HepG2 (cell line): Measurements from ENCODE around the gene GINS2. TPM values are rescaled to one million over a fixed set of nuclear protein-coding genes. Genes with fewer than 3 reads are reported as not detected.

Source experiments
- CENPT ChIP-seq: sonication (generic); formaldehyde crosslinking; IDR thresholded peaks from 2 replicates; pipeline ENCODE4 v1.8.0; 2022; ENCODE audit warnings: low read depth, mild to moderate bottlenecking, moderate library complexity, missing genetic modification reagents
- DMAP1 ChIP-seq: IDR thresholded peaks from 2 replicates; pipeline ENCODE4 v1.6.1; 2016
- ELF1 ChIP-seq: sonication (generic); formaldehyde crosslinking; IDR thresholded peaks from 2 replicates; pipeline ENCODE4 v1.4.0; 2020; ENCODE audit warnings: missing genetic modification reagents
- PPARG ChIP-seq: conservative IDR thresholded peaks from 2 replicates; pipeline ENCODE4 v1.6.1; 2016; ENCODE audit warnings: missing biosample characterization, missing genetic modification reagents
- SATB2 ChIP-seq: sonication (generic); formaldehyde crosslinking; IDR thresholded peaks from 2 replicates; pipeline ENCODE4 v1.5.0; 2020; ENCODE audit warnings: missing genetic modification reagents
- SRSF9 ChIP-seq: fragments of 200-400 bp; formaldehyde crosslinking; IDR thresholded peaks from 2 replicates; pipeline ENCODE4 v1.6.1; 2018; ENCODE audit warnings: borderline replicate concordance, mild to moderate bottlenecking, low read depth, low read length; ENCODE audit not compliant: insufficient read depth, poor library complexity, severe bottlenecking
- ZMYM3 ChIP-seq: sonication (generic); formaldehyde crosslinking; IDR thresholded peaks from 2 replicates; pipeline ENCODE4 v1.5.1; 2020; ENCODE audit warnings: mild to moderate bottlenecking, missing genetic modification reagents
- ZNF260 ChIP-seq: sonication (generic); formaldehyde crosslinking; IDR thresholded peaks from 2 replicates; pipeline ENCODE4 v1.4.0; 2020; ENCODE audit warnings: missing genetic modification reagents, low read depth, mild to moderate bottlenecking, borderline replicate concordance
- ZNF274 ChIP-seq: sonication (generic); formaldehyde crosslinking; IDR thresholded peaks from 2 replicates; pipeline ENCODE4 v1.5.1; 2020; ENCODE audit warnings: mild to moderate bottlenecking, missing genetic modification reagents
- ZNF30 ChIP-seq: sonication (generic); formaldehyde crosslinking; IDR thresholded peaks from 2 replicates; pipeline ENCODE4 v1.5.0; 2020; ENCODE audit warnings: mild to moderate bottlenecking, missing genetic modification reagents
- ZNF33A ChIP-seq: sonication (generic); formaldehyde crosslinking; IDR thresholded peaks from 2 replicates; pipeline ENCODE4 v1.5.1; 2020; ENCODE audit warnings: missing genetic modification reagents, mild to moderate bottlenecking, moderate library complexity, borderline replicate concordance
- ZZZ3 ChIP-seq: sonication (generic); formaldehyde crosslinking; IDR thresholded peaks from 2 replicates; pipeline ENCODE4 v1.4.0; 2020; ENCODE audit warnings: missing genetic modification reagents, mild to moderate bottlenecking, borderline replicate concordance
- polyA plus RNA-seq, 8 experiments: library from polyadenylated mRNA; depleted of rRNA in 3 of 8; stranded (reverse) in 7 of 8; unstranded in 1 of 8; fragments of >200 nt; fragmentation: Illumina TruSeq in 4 of 8; extraction: Trizol in 4 of 8; gene quantifications; 2 replicates each; pipeline versions ENCODE4 v1.2.1 to v1.2.3, GENCODE V29; 2011 to 2016; ENCODE audit warnings: low read depth in 4 of 8, missing spikeins in 1 of 8, mixed read lengths in 1 of 8; ENCODE audit not compliant: insufficient read depth in 1 of 8
- total RNA-seq, 5 experiments: library from RNA; depleted of rRNA; stranded (reverse); fragments of >200 nt; fragmentation: Illumina TruSeq; extraction: Trizol; gene quantifications; 2 replicates each; pipeline ENCODE4 v1.2.3, GENCODE V29; 2016; ENCODE audit warnings: low read depth in 1 of 5
- TF ChIP-seq, protein P1 (sequence below): sonication (generic); formaldehyde crosslinking; IDR thresholded peaks from 2 replicates; pipeline ENCODE4 v1.4.0; 2020; ENCODE audit warnings: mild to moderate bottlenecking, missing genetic modification reagents
- TF ChIP-seq, protein P2 (sequence below): sonication (generic); formaldehyde crosslinking; IDR thresholded peaks from 2 replicates; pipeline ENCODE4 v1.9.0; 2021; ENCODE audit warnings: missing genetic modification reagents, borderline replicate concordance
- TF ChIP-seq, protein P3 (sequence below): sonication (generic); formaldehyde crosslinking; IDR thresholded peaks from 2 replicates; pipeline ENCODE4 v1.5.1; 2020; ENCODE audit warnings: mild to moderate bottlenecking, missing genetic modification reagents, borderline replicate concordance
- TF ChIP-seq, protein P4 (sequence below): IDR thresholded peaks from 2 replicates; pipeline ENCODE4 v1.6.1; 2018; ENCODE audit warnings: missing genetic modification reagents
- TF ChIP-seq, protein P5 (sequence below): sonication (generic); formaldehyde crosslinking; IDR thresholded peaks from 2 replicates; pipeline ENCODE4 v1.8.0; 2022; ENCODE audit warnings: mild to moderate bottlenecking, missing genetic modification reagents, moderate library complexity

GINS2 gene
- total and polyA plus RNA-seq, 2 of the 13 experiments (the other 11 are each of a cell fraction or from before 2014, with no cell fraction given): 10.6 to 48.3 TPM

DNA sequence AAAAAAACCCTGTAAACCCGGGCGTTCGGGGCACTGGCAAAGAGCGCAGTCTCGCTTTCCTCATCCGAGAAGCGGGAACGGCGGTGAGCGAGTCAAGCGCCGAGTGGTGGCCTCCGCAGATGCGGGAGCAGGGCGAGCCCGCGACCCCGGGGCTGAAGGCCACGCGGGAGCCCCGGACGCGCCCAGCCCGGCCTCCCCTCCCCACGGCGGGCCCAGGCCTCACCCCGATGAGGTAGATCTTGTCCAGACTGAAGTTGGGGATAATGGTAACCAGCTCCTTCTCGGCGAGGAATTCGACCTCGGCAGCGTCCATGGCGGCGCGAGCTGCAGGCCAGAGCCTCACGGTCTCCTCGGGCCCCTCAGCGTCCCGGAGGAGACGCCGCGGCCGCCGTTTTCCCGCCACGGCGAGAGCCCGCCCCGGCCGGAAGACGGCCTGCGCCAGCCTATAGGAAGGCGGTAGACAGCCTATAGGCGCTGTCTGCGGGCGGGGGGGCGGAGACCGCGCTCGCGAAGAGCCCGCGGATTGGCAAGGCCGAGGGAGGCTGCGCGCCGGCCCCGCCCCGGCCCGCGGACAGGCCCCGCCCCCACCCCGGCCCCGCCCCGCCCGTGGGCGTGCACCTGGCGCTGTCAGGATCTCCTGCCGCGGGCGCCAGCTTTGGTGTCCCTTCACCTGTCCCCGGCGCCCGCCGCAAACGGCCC, at the start of gene GINS2 (continued):
- TF ChIP-seq ZMYM3 (CRISPR knock-in tag): no peak
- no peak for TF ChIP-seq SRSF9
- no peak; the same call in 1 of the 2 replicates for TF ChIP-seq PPARG (CRISPR knock-in tag)
- peak; percentile 79; the same call in 1 of the 2 replicates for TF ChIP-seq DMAP1 (CRISPR knock-in tag)
- TF ChIP-seq SATB2 (CRISPR knock-in tag): no peak
- no peak for TF ChIP-seq ZNF260 (CRISPR knock-in tag)
- TF ChIP-seq, protein P1, sequence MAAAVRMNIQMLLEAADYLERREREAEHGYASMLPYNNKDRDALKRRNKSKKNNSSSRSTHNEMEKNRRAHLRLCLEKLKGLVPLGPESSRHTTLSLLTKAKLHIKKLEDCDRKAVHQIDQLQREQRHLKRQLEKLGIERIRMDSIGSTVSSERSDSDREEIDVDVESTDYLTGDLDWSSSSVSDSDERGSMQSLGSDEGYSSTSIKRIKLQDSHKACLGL (CRISPR knock-in tag): peak; percentile 93
- TF ChIP-seq ZNF30 (CRISPR knock-in tag): 0 out of 2 replicates have a peak, but pooled peaks have one; percentile 57
- TF ChIP-seq, protein P2, sequence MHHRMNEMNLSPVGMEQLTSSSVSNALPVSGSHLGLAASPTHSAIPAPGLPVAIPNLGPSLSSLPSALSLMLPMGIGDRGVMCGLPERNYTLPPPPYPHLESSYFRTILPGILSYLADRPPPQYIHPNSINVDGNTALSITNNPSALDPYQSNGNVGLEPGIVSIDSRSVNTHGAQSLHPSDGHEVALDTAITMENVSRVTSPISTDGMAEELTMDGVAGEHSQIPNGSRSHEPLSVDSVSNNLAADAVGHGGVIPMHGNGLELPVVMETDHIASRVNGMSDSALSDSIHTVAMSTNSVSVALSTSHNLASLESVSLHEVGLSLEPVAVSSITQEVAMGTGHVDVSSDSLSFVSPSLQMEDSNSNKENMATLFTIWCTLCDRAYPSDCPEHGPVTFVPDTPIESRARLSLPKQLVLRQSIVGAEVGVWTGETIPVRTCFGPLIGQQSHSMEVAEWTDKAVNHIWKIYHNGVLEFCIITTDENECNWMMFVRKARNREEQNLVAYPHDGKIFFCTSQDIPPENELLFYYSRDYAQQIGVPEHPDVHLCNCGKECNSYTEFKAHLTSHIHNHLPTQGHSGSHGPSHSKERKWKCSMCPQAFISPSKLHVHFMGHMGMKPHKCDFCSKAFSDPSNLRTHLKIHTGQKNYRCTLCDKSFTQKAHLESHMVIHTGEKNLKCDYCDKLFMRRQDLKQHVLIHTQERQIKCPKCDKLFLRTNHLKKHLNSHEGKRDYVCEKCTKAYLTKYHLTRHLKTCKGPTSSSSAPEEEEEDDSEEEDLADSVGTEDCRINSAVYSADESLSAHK (CRISPR knock-in tag): no peak
- TF ChIP-seq, protein P3, sequence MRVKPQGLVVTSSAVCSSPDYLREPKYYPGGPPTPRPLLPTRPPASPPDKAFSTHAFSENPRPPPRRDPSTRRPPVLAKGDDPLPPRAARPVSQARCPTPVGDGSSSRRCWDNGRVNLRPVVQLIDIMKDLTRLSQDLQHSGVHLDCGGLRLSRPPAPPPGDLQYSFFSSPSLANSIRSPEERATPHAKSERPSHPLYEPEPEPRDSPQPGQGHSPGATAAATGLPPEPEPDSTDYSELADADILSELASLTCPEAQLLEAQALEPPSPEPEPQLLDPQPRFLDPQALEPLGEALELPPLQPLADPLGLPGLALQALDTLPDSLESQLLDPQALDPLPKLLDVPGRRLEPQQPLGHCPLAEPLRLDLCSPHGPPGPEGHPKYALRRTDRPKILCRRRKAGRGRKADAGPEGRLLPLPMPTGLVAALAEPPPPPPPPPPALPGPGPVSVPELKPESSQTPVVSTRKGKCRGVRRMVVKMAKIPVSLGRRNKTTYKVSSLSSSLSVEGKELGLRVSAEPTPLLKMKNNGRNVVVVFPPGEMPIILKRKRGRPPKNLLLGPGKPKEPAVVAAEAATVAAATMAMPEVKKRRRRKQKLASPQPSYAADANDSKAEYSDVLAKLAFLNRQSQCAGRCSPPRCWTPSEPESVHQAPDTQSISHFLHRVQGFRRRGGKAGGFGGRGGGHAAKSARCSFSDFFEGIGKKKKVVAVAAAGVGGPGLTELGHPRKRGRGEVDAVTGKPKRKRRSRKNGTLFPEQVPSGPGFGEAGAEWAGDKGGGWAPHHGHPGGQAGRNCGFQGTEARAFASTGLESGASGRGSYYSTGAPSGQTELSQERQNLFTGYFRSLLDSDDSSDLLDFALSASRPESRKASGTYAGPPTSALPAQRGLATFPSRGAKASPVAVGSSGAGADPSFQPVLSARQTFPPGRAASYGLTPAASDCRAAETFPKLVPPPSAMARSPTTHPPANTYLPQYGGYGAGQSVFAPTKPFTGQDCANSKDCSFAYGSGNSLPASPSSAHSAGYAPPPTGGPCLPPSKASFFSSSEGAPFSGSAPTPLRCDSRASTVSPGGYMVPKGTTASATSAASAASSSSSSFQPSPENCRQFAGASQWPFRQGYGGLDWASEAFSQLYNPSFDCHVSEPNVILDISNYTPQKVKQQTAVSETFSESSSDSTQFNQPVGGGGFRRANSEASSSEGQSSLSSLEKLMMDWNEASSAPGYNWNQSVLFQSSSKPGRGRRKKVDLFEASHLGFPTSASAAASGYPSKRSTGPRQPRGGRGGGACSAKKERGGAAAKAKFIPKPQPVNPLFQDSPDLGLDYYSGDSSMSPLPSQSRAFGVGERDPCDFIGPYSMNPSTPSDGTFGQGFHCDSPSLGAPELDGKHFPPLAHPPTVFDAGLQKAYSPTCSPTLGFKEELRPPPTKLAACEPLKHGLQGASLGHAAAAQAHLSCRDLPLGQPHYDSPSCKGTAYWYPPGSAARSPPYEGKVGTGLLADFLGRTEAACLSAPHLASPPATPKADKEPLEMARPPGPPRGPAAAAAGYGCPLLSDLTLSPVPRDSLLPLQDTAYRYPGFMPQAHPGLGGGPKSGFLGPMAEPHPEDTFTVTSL (CRISPR knock-in tag): no peak
- TF ChIP-seq ZZZ3 (CRISPR knock-in tag): no peak
- TF ChIP-seq CENPT: 0 out of 2 replicates have a peak, but pooled peaks have one; percentile 52
- peak; percentile 96 for TF ChIP-seq ZNF274
- TF ChIP-seq, protein P4, sequence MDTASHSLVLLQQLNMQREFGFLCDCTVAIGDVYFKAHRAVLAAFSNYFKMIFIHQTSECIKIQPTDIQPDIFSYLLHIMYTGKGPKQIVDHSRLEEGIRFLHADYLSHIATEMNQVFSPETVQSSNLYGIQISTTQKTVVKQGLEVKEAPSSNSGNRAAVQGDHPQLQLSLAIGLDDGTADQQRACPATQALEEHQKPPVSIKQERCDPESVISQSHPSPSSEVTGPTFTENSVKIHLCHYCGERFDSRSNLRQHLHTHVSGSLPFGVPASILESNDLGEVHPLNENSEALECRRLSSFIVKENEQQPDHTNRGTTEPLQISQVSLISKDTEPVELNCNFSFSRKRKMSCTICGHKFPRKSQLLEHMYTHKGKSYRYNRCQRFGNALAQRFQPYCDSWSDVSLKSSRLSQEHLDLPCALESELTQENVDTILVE (CRISPR knock-in tag): no peak; the same call in 1 of the 2 replicates
- TF ChIP-seq ELF1 (CRISPR knock-in tag): peak; percentile 62
- TF ChIP-seq ZNF33A (CRISPR knock-in tag): no peak
- TF ChIP-seq, protein P5, sequence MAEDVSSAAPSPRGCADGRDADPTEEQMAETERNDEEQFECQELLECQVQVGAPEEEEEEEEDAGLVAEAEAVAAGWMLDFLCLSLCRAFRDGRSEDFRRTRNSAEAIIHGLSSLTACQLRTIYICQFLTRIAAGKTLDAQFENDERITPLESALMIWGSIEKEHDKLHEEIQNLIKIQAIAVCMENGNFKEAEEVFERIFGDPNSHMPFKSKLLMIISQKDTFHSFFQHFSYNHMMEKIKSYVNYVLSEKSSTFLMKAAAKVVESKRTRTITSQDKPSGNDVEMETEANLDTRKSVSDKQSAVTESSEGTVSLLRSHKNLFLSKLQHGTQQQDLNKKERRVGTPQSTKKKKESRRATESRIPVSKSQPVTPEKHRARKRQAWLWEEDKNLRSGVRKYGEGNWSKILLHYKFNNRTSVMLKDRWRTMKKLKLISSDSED (CRISPR knock-in tag): no peak
